Forelimb muscle (tissue), 1 donor: ENCODE data around the gene CDC42BPB. TPM values are rescaled to one million over a fixed set of nuclear protein-coding genes. Genes with fewer than 3 reads are reported as not detected.
"Not testable (repeated sequence)": the region's sequence is repeated elsewhere in the genome, so short reads cannot be mapped to it uniquely, and the experiment has no call there.

Experiments
- DNase-seq: peaks from one replicate; pipeline ENCODE4 v3.0.0-alpha.2; 2013; ENCODE audit warnings: low read depth
- polyA plus RNA-seq: library from polyadenylated mRNA; unstranded; fragments of 120-200 nt; gene quantifications from one replicate; pipeline ENCODE4 v1.2.1, GENCODE V29; 2013; ENCODE audit not compliant: insufficient read length

The CDC42BPB gene
- polyA plus RNA-seq, 1 donor = 50.8 TPM

DNA sequence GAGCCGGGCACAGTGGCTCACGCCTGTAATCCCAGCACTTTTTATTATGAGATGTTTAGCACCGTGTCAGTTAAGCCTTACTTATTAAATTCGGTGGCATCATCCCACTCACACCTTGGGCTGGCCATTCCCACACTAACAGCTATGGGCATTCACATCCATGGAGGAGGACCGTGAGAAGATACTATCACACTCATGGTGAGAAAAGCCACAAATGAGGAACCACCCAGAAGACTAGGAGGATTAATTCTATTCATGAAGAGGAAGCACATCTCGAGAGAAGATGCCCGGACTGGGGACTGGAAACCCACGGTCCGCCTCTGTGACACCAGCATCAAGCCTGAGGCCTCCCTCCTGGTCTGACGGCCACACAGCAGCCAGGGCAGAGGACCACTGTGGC lies 4.9 kb downstream of the CDC42BPB start:
- no peak for DNase-seq

DNA sequence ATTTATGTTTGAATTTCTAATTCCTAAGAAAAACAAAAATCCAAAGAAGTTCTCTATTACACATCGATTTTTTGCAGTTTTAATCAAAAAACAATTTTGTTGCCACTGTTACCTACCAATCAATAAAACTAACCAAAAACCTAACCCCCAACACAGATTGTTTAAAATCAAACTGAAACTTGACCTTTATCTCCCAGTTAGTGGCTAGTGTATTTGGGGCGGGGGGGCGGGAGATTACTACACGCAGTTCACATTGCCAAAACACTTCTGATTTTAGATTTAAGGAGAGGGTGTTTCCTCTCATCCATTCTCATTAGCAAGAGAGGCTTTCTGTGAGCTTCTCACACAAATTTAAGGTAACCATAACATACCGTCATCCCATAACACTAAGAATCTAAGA lies 6.4 kb downstream of the CDC42BPB start:
- DNase-seq = no peak

DNA sequence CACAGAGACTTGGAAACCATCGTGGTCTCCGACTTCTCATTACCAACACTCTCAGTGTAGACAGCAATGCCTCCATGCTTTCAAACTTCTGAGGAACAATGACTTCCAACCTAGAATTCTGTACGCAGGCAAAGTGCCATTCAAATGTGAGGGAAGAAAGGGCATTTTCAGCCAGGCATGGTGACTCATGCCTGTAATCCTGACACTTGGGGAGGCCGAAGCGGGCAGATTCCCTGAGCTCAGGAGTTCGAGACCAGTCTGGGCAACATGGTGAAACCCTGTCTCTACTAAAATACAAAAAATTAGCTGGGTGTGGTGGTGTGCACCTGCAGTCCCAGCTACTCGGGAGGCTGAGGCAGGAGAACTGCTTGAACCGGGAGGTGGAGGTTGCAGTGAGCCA lies 9.9 kb downstream of the CDC42BPB start:
- not testable (repeated sequence) for DNase-seq

DNA sequence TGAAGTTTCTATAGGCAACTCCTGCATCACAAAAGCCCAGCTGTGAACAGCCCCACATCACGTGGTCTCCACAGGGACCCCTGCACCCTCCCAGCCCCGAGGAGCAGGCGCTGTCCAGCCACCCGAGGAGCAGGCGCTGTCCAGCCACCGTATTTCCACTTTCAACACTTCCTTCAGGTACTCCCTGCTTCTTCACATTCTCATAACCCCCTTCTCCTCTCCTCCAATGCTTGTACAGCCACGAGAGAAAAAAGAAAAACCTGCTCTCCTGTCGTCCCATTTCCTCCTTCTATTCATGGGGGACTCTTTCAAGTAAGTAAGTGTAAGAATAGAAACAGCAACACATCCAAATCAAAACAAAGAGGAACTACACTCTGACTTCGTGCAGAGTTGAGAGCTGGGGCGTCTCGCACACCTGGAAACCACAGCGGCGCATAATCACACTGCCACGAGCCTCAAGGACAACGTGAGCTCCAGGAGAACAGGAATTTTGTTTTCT lies 11.9 kb downstream of the CDC42BPB start:
- no peak for DNase-seq

DNA sequence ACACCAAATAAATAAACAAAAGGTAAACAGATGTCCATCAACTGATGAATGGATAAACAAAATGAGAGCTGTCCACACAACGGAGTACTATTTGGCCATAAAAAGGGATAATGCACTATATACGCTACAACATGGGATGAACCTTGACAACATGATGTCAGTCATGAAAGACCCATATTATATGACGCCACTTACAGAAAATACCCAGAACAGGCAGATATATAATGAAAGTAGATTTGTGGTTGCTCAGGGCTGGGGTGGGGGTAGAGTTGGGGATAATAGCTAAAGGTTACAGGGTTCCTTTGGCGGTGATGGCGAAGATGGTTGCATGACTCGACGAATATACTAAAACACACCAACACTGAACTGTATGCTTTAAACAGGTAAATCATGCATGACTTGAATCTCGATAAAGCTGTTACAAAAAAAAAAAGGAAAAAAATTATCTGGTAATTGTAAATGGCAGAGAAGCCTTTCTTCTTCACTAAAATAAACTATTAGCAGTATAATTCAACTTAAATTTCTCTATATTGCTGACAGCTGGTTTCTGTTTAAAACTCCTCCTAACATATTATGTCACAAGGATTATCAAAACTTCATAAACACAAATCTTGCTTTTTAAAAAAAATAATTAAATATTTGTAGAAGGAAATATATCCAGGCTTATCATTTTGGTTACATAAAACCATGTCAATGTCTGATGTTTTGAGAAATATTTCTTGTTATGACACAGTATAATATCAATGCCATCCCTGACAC lies 13.9 kb downstream of the CDC42BPB start:
- no peak for DNase-seq

DNA sequence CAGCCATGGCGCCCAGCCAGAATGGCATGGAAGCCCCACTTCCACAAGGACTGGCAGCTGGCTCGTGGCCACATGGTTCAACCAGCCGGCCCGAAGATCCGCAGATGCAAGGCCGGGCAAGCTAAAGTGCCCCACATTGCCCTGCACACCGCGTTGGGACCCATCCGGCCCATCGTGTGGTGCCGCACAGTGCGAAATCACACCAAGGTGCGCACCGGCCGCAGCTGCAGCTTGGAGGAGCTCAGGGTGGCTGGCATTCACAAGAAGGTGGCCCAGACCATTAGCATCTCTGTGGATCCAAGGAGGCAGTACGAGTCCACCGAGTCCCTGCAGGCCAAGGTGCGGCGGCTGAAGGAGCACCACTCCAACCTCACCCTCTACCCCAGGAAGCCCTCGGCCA lies 15.9 kb downstream of the CDC42BPB start:
- no peak for DNase-seq

DNA sequence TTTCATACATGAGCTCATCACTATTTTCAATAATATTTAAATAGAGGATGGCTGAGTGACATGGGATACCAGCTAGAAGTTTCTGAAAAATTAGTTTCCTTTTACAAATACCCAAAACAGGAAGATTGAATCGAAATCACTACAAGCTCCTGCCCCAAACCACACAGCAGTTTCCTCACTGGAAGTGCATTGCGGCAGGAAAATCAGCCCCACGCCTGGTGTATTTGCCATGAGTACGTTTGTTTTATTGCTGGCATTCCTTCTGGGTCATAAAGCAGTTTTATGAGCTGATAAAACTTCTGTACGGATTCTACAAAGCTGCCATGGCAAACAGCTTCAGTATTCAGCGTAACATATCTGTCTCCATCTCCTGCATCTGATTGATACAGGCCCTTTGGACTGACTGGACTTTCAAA lies 23.7 kb downstream of the CDC42BPB start:
- no peak for DNase-seq

DNA sequence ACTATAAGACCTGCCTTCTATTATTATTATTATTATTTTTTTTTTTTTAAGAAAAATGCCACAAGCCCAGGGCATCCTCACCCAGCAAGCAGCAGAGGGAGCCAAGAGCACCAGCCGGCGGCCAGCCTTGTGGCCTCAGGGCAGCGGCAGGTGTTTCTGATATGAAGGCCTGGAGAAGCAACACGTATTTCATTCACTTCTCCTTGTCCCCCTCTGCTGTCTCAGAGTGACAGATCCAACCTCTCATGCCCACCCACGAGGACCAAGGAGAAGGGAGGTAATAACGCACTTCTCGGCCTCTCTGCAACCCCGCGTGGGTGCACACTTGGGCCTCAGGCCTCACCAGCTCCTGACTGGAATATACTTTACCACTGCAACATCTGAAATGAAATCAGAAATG lies 25.4 kb downstream of the CDC42BPB start:
- no peak for DNase-seq

DNA sequence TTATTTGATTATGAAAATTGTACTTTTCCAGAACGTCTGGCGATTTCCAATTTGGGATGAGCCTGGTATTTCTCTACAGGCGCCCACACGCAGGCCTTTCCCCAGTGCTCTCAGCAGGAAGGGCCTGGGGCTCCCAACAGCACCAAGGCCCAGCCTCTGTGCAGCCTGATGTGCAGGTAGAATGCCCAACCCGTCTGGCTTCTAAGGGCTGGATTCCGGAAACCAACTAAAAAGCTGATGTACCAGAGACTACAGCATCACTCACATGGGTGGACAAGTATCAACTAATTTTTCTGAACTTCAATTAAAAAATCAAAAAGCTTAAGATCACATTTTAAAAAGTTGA lies 25.8 kb downstream of the CDC42BPB start:
- DNase-seq = no peak

DNA sequence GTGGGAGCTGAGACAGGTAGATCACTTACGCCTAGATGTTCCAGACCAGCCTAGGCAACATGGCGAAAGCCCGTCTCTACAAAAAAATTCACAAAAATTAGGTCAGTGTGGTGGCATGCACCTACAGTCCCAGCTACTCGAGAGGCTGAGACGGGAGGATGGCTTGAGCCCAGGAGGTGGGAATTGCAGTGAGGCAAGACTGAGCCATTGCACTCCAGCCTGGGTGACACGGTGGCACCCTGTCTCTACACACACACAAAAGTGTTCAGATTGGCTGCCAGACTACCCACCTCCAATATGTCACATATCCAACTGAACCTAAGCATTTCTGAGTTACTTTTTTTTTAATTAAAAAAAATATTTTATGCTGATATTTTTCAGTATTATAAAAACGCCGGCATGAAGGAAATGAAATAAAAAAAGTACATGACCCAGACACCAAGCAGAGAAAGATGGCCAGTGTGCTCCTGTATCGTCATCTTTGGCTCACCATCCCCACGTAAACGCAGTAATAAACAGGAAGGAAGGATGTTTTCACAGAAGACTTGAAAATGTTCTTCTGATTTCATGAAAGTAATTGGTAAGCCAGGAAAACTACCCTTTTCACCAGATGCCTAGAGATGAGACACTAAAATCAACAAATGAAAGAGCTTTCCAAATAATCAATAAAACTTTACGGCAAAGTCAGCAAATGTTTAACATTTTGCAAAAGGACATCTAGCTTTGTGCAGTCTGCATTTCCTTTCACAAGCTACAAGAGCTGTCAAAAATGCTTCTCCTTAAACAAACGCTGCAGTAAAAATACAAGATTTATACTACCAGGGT lies 26.4 kb downstream of the CDC42BPB start:
- DNase-seq = no peak

DNA sequence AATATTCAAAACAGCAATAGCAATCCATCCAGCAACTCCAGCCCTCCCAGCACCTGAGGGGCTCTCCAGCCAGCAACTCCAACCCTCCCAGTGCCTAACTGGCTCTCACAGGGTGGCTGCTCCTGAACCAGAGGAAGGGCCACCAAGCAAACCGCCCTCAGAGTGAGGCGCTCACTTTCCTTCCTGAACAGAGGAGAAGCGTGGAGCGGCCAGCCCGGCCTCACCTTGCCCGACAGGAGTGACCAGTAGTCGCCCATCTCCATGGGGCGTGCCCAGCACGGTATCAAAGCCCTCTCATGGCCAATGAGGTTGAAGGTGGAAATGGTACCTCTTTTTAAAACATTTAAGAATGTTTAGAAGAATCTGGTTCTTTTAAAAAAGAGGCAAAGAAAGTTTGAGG lies 27.4 kb downstream of the CDC42BPB start:
- DNase-seq = no peak

DNA sequence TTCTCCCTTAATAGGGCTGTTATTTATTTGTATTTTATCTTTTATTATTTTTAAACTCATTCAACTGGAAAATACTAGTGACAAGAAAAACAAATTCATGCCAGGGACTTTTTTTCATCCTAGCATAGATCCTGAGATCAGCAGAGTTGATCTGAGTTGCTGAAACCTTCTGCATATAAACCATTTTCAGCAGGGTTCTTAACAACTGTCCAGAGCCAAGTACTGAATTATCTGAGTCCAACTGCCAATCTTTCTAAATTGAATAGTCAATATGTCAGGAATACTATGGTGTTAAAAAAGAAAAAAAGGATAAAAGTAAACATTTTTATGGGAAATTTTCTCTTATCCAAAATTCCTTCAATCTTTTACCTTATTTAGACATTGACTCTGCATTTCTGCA lies 28.6 kb downstream of the CDC42BPB start:
- DNase-seq = no peak

DNA sequence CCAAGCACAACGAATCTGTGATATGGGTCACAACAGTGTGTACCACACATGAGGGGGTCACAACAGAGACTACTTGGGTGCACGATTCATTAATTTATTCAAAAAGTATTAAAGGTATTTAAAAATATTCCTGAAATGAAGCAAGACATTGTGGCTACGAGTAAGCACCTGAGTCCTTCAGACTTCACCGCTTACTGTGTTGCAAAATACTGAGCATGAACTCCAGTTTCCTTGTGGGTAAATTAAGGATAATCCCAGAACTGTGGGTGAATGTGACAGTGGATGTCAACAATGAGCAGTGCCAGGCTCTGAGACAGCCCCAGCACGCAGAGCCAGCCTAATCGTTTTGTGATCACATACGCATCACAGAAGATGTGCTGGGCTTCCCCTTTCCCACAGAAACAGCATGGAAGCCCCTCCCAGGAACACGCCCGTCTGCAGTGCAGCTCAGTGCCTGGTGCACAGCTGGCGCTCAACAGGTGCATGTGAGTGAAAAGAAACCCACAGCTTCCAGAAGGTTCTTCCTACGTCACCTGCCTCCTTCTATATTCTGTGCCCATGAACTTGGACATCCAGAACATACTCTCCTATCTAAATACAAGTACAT lies 29.1 kb downstream of the CDC42BPB start:
- no peak for DNase-seq

DNA sequence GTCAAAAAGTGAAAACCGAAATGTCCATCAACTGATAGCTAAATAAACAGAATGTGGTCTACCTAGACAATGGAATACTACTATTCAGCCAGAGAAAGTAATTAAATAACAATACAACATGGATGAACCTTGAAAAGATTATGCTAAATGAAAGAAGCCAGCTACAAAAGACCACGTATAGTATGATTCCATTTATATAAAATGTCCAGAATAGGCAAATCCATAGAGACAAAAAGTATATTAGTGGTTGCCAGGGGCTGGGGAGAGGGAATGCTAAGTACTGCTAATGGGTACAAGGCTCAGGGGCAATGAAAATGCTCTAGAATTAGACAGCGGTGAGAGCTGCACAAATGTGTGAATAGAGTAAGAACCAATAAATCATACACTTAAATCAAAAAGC lies 29.9 kb downstream of the CDC42BPB start:
- no peak for DNase-seq

DNA sequence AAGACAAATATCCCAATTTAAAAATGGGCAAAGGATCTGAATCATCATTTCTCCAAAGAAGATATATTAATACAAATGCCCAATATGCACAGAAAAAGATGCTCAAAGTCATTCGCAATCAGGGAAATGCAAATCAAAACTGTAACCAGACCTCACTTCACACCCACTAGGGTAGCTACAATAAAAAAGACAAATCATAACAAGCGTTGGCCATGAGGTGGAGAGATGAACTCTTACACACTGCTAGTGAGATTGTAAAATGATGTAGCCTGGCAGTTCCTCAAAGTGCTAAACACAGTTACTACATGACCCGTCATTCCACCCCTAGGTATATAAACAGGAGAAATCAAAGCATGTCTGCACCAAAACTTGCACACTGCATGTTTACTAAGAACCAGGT lies 30.4 kb downstream of the CDC42BPB start:
- DNase-seq = no peak

DNA sequence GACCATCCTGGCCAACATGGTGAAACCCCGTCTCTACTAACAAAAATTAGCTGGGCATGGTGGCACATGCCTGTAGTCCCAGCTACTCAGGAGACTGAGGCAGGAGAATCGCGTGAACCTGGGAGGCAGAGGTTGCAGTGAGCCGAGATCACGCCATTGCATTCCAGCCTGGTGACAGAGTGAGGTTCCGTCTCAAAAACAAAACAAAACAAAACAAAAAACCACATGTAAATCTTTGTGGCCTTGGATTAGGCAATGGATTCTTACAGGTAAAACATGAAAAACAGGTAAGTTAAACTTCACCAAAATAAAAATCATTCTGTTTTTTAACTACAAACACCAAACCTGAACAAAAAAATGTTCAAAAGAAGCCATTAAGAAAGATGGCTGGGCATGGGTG lies 31.2 kb downstream of the CDC42BPB start:
- not testable (repeated sequence) for DNase-seq

DNA sequence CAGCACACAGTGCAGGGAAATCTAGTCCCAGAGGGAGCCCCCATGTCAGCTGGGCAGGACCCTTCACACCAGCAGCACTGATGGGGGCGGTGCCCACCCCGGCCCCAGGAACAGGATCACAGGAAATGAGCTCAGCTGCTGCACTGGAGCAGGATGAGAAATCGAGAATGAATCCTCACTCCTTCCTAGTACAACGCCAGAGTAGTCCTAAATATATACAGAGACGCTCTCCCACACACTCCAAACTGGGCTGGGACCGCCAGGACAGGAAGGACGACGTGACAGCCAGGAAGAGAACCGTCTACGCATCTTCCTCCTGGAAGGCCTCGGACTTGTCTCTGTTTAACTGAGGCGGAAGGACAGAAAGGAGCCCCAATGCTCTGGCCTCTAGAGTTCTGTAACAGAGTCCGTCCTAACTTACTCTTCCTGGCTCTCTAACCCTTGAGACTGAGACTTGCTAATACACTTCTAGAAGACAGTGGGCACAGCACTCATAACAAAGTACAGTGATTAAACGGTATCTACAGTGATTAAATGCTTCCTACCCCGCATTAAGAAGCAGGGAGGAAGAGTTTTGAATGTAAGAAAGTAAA lies 33.4 kb downstream of the CDC42BPB start:
- DNase-seq = peak; percentile 26

DNA sequence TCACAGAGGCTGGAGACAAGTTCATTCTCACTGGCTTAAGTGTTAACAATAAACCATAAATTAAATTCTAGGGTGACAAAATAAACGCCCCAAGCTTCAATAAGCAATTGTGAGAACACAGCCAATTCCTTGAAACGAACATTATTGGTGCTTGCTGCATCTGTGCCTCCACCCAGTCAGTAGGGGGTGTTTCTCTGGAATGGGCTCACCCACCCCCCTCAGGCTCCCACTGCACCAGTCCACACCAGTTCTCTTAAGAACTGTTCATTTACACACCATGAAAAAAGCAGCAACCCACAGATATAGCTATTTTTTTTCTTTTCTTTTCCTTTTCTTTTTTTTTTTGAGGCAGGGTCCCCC lies 34.7 kb downstream of the CDC42BPB start:
- DNase-seq = no peak

DNA sequence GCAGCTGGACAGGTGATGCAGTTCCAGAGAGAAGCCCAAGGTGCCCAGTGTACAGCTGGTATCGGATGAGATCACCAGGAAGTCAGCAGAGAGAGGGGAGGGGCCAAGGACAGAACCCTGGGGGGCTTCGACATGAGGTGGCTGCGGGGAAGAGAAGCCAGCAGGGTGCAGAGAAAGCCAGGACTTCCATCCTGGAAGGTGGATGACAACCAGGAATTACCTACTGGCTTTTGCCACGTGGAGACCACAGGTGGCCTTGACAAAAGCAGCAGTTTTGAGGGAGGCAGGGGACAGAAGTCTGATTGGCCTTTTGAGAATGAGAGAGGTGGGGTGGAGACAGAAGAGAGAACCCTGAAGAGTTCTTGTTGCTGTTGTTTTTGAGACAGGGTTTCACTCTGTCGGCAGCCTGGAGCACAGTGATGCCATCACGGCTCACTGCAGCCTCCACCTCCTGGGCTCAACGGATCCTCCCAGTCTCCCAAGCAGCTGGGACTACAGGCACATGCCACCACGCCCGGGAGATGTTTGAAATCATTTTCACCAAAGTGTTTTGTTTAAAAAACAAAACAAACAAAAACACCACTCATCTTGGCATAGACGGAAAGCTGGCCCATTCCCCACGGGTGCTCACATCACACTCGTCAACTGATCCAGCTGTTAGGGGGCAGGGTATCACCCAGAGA lies 35.2 kb downstream of the CDC42BPB start:
- no peak for DNase-seq

DNA sequence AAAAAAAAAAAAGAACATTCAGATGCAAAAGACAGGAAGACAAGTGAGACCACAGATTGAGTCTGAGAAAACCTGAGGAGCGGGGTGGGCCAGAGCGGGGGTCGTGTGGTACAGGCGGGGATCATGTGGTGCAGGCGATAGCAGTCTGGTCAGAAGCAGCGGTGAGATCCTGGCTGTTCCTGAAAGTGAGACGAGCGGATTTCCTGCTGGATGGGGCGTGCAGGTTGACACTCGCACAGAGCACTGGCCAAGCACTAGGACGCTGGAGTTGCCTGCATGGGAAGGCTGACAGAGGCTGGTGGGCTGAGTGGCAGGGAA lies 35.7 kb downstream of the CDC42BPB start:
- no peak for DNase-seq

DNA sequence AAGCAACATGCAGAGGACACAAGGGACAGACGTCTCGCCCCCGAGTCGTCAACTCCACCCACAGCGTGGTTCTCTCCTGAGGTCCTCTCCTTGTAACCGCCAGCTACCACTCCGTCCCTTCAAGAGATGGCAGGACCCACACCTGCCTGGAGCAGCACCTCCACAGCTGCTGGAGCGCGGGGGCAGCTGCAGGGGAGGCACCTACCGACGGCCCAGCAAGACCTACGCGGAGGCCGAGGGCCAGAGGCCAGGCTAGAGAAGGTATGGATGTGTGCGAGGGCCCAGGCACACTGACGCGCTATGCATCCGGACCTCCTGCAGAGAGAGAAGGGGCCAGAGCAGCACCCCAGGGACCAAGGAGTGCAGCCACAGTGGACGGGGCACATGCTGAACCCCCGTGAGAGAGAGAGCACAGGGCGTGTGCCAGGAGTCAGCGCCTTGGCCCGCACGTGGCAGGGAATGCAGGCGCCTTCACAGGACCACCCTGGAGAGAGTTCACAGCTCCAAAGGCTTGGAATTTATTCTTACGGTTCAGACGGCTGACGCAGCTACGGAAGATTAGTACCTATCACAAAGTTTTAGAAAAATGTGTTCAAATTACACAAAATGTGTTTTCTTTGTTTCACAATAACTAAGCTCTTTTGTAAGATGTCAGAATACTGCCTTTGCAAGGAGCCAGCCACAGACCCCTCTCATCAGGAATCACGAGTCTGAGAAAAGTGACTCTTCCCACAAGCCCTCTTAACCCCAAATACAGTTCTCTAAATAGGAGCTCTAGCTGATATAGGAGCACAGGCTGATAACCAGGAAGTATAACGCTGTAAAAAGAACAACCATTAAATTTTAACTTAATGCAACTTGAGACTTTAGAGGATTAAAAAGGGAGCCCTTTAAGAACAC lies 36.8 kb downstream of the CDC42BPB start:
- no peak for DNase-seq
